GM10266 (cell line): ENCODE data around the gene SCIN.

Source experiments
- DNase-seq: peaks from one replicate; pipeline ENCODE4 v3.0.0; 2012; ENCODE audit errors: extremely low spot score
- CTCF ChIP-seq: IDR thresholded peaks from 2 replicates; pipeline ENCODE4 v1.5.1; 2012; ENCODE audit warnings: mild to moderate bottlenecking, low read depth; ENCODE audit not compliant: control insufficient read depth, insufficient read depth; ENCODE audit errors: missing control alignments

SCIN gene

GRCh38 chr7:12619461-12620069, 49.0 kb downstream of the SCIN start:
- TF ChIP-seq CTCF: no peak
- no peak for DNase-seq

DNA sequence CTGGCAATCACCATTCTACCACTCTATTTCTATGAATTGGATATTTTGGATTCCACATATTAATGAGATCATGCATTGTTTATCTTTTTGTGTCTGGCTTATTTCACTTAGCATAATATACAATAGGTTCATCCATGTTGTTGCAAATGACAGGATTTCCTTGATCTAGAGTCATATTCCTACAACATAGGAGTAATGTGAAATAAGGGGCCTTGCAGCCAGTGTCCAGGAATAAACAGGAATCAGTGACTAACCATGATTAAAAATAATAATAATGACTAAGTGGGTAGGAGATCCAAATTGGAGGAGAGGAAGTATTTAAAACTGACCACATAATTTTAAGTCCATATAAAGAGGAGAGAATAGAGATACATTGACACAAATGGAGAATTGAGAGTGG, 49.9 kb downstream of the SCIN start:
- DNase-seq: no peak
- no peak for TF ChIP-seq CTCF

DNA sequence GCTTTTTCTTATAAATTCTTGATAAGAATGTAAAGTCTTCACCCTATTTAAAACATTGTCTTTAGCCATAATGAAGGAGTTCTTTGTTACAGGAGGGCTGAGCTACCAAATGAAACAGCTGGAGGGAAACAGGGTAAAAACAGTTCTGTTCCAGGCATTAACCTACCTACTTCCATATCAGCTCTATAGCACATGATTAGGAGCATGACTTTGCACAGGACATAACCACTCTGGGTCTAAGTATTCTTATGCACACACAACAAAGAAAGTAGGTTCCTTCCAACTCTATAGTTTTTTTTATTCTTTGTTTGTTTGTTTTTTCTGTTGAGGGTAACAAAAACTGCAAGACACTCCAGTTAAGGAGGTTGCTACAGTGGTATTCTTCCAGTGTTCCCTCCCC, 52.7 kb downstream of the SCIN start:
- no peak for DNase-seq
- no peak for TF ChIP-seq CTCF

GRCh38 chr7:12623885-12624498, 53.5 kb downstream of the SCIN start:
- no peak for DNase-seq
- TF ChIP-seq CTCF: peak; percentile 49

DNA sequence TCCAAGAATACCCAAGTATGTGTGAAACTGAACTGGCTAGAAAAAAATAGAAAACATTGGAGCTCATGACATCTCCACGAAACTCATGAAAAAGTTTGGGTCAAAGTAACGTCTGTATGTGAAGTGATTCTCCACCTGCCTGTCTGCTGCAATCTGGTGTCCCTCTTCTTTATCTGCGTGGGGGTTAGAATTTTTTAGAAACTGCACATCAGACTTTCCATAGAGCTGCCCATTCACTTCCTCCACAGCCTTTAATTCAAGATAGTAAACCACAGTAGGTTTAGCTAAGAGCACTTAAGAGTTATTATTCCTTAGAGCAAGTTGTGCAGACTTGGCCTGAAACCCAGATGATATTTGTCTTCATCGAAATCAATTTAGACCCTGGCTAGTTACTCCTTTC, 55.3 kb downstream of the SCIN start:
- no peak for DNase-seq
- TF ChIP-seq CTCF: no peak

DNA sequence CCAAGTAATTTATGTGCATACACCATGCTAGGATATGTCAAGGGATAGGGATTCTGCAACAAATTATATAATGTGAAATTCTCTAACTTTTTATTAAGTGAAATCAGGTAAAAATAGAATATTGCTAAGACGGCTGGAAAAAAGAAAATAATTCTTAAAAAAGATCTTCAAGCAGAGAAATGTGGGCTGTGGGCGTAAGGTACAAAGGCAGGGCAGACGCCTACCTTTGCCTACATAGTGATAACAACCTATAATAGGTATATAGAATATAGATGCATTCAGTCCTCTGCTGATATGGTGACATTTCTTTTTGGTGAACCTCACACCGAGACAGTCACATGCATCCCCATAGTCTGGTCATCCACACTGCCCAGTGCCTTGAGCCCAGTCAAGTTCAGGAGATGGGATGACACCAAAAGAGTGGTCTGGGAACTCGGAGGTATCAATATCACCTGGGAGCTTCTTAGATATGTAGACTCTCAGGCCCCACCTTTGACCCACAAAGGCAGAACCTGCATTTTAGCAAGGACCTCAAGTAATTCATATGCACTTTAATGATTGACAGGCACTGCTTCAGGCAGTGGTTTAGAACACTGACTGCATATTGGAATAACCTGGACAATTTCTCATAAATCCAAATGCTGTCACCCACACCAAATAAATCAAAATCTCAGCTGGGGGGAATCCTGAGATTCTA, 59.4 kb downstream of the SCIN start:
- no peak for TF ChIP-seq CTCF
- DNase-seq: no peak

DNA sequence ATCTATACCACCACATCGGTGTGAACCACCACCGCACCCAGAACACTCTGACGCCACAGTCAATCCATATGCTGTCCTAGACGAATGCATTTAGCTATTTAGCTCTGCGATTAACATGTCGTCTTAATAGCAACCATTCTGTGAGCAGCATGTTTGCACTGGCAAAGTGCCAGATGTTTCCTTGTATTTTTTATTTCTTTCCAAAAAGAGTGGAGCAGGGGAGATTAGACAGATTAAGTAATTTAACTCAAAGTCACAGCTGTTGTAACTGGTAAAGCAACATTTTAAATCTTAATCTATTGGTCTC, 59.9 kb downstream of the SCIN start:
- DNase-seq: no peak
- TF ChIP-seq CTCF: no peak
